WI38 (cell line): ENCODE results near the gene OSBPL1A.
A peak's percentile ranks its signal among the peaks of the same experiment; 100 is the strongest.

Source experiments
- H3K4me3 ChIP-seq: 2 replicates; pipeline ENCODE4 v1.5.1; 2011; ENCODE audit warnings: low read depth, mild to moderate bottlenecking, control low read depth, low read length
- CTCF ChIP-seq: IDR thresholded peaks from 2 replicates; pipeline ENCODE4 v1.5.1; 2012; ENCODE audit warnings: low read depth, mild to moderate bottlenecking, control low read depth, low read length

Gene OSBPL1A

DNA sequence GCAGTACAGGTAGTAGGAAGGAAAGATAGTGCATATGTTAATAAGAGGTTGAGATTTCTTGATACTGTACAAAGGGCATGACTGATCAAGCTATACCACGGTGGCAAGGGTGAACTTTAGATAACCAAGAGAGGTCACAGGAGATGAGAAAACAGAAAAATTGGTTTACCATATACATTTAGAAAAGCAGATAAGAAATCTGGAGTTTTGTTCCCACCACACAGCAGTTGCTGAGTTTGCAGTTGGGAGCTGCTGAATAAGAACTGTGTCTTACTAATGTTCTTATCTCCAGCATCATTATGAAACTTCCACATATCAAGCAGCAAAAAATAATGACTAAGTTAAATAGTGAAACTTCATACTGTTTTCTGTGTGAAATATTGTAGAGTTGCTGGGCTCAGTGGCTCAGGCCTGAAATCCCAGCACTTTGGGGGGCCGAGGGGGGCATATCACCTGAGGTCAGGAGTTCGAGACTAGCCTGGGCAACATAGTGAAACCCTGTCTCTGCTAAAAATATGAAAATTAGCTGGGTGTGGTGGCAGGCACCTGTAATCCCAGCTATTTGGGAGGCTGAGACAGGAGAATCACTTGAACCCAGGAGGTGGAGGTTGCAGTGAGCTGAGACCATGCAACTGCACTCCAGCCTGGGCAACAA is 16.9 kb upstream of the OSBPL1A start:
- no peak for TF ChIP-seq CTCF
- H3K4me3 ChIP-seq, result no peak overlapping the region

- H3K4me3 ChIP-seq, result no peak overlapping the region
- TF ChIP-seq CTCF, result peak; percentile 47
Observed at GRCh38 chr18:24413148-24413547, 15.5 kb upstream of the OSBPL1A start.

DNA sequence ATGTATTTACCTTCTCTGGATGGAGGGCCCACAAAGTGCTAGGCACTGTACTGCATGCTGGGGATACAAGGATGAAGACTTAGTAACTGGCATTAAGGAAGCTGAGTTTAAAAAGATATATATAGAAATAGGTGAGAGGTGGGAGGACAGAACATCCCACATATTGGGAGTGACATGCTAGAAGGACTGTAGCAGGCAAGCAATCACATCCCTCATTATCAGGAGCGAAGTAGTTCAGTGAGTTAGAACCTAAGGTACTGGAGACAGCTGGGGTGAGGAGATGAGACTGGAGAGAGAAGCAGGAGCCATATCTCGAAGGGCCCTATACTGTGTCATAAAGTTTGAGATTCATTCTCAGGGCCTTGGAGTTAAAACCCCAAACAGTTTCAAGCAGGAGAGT is 10.9 kb upstream of the OSBPL1A start:
- H3K4me3 ChIP-seq, result no peak overlapping the region
- TF ChIP-seq CTCF, result no peak

- no peak overlapping the region for H3K4me3 ChIP-seq
- no peak for TF ChIP-seq CTCF
Observed at GRCh38 chr18:24404591-24404990, 7.0 kb upstream of the OSBPL1A start.

- no peak overlapping the region for H3K4me3 ChIP-seq
- TF ChIP-seq CTCF, result no peak
Observed at GRCh38 chr18:24403076-24403475, 5.5 kb upstream of the OSBPL1A start.

- H3K4me3 ChIP-seq, result no peak overlapping the region
- TF ChIP-seq CTCF, result no peak
Observed at GRCh38 chr18:24402209-24402785, 4.7 kb upstream of the OSBPL1A start.

GRCh38 chr18:24400587-24400986 is 3.0 kb upstream of the OSBPL1A start:
- no peak for TF ChIP-seq CTCF
- H3K4me3 ChIP-seq, result no peak overlapping the region
